Peyer's patch (tissue), 4 donors: ENCODE results near the gene PPTC7.

Experiments used
- POLR2A ChIP-seq, 2 donors: fragments of 450-650 bp; IDR thresholded peaks; one replicate each; pipeline ENCODE4 v1.5.1; 2017; ENCODE audit warnings: antibody characterized with exemption in 2 of 2, mild to moderate bottlenecking in 2 of 2, moderate library complexity in 2 of 2
- TF ChIP-seq, protein P1 (sequence below), 6 experiments: fragments of 450-650 bp in 4 of 6; fragments of 200-600 bp in 2 of 6; sonication (generic) in 1 of 6; IDR thresholded peaks; one replicate each; pipeline ENCODE4 v1.5.1; 2017 to 2019; ENCODE audit warnings: antibody characterized with exemption in 6 of 6, mild to moderate bottlenecking in 3 of 6, moderate library complexity in 1 of 6

DNA sequence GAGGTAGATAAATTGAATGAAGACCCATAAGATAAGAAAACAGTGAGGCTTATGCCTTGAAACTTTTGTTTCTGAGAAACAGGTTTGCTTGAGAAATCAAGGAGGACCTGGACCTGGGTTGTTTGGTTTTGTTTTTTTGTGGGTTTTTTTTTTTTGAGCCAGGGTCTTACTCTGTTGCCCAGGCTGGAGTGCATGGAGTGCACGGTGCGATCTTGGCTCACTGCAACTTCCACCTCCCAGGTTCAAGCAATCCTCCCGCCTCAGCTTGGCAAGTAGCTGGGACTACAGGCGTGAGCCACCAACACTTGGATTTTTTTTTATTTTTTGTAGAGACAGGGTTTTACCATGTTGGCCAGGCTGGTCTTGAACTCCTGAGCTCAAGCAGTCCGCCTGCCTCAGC, 9.0 kb upstream of the PPTC7 start:
- TF ChIP-seq POLR2A (IDR thresholded peaks at IDR 0.05) = no peak
- TF ChIP-seq, protein P1, sequence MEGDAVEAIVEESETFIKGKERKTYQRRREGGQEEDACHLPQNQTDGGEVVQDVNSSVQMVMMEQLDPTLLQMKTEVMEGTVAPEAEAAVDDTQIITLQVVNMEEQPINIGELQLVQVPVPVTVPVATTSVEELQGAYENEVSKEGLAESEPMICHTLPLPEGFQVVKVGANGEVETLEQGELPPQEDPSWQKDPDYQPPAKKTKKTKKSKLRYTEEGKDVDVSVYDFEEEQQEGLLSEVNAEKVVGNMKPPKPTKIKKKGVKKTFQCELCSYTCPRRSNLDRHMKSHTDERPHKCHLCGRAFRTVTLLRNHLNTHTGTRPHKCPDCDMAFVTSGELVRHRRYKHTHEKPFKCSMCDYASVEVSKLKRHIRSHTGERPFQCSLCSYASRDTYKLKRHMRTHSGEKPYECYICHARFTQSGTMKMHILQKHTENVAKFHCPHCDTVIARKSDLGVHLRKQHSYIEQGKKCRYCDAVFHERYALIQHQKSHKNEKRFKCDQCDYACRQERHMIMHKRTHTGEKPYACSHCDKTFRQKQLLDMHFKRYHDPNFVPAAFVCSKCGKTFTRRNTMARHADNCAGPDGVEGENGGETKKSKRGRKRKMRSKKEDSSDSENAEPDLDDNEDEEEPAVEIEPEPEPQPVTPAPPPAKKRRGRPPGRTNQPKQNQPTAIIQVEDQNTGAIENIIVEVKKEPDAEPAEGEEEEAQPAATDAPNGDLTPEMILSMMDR (IDR thresholded peaks at IDR 0.05) = no peak
